Measurements from ENCODE around the gene HIP1.
"Not testable (repeated sequence)": the region's sequence is repeated elsewhere in the genome, so short reads cannot be mapped to it uniquely, and the experiment has no call there.

Gene HIP1

DNA sequence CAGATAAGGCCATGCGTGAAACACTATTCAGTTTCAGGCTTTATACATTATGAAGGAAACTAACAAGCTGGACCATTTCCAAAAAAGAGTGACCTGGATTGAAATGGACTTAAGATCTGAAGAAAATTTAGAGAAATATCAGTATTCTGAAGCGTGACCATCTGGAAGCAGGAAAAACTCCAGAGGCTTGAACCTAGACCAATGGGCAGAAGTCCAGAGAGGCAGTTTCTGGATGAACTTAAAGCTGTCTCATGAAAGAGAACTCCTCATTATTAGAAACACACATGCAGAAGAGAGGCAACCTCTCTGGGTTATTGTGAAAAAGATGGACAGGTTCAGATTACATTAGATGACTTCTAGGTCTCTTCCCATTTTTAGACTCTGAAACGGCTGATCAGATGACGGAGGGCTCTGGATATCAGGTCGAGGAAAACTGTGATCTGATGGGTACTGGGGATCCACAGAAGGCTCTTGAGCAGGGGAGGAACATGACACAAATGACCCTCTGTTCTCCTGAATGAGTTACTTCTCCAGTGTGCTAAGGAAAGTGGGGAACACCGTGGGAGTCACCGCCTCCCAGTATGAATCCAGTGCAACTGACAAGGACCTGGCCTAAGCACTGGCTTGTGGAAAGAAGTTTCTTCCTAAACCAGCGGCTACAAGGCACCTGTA lies 130.2 kb downstream of the HIP1 start:
- DNase-seq = no peak

DNA sequence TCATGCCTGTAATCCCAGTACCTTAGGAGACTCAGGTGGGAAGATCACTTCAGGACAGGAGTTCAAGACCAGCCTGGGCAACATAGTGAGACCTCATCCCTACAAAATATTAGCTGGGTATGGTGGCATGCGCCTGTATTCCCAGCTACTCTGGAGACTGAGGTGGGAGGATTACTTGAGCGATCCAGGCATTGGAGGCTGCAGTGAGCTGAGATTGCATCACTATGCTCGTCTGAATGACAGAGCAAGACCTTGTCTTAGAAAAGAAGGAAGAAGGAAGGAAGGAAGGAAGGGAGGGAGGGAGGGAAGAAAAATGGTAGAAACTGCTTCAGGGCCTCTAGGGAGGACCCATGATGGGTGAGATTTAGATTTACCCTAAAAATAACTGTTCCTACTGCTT lies 134.3 kb downstream of the HIP1 start:
- no peak for DNase-seq

DNA sequence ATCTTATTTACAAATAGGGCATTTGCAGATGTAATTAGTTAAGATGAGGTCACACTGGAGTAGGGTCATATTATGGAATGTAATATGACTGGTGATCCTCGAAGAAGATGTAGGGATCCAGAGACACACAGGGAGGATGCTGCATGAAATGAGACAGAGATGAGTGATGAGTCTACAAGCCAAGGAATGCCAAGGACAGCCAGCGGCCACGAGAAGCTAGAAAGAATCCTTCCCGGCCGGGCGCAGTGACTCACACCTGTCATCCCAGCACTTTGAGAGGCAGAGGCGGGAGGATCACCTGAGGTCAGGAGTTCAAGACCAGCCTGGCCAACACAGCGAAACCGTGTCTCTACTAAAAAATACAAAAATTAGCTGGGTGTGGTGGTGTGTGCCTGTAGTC lies 135.9 kb downstream of the HIP1 start:
- DNase-seq = not testable (repeated sequence)

DNA sequence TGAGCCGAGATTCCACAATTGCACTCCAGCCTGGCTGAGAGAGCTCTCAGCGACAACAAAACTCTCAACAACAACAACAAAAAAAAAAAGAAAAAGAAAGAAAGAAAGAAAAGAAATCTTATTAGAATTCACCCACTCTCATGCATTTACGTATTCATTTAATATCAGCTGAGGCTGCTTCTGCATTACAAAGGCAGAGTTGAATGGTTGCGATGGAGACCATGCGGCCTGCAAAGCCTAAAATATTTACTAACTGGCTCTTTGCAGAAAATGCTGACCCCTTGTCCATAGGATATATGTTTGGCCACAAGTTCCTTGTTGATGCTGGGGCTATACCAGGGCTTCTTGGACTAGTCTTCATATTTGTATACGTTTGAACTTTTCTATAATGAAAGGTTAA lies 137.2 kb downstream of the HIP1 start:
- no peak for DNase-seq

DNA sequence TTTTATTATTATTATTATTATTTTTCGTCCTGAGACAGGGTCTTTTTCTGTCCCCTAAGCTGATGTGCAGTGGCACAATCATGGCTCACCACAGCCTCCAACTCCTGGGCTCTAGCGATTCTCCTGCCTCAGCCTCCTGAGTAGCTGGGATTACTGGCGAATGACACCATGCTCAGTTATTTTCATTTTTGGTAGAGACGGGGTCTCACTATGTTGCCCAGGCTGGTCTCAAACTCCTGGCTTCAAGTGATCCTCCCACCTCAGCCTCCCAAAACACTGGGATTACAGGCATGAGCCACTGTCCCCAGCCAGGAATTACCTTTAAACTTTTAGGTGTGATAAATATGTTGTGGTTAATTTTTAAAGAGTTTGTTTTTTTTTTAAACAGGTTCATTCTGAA lies 138.0 kb downstream of the HIP1 start:
- DNase-seq = not testable (repeated sequence)

DNA sequence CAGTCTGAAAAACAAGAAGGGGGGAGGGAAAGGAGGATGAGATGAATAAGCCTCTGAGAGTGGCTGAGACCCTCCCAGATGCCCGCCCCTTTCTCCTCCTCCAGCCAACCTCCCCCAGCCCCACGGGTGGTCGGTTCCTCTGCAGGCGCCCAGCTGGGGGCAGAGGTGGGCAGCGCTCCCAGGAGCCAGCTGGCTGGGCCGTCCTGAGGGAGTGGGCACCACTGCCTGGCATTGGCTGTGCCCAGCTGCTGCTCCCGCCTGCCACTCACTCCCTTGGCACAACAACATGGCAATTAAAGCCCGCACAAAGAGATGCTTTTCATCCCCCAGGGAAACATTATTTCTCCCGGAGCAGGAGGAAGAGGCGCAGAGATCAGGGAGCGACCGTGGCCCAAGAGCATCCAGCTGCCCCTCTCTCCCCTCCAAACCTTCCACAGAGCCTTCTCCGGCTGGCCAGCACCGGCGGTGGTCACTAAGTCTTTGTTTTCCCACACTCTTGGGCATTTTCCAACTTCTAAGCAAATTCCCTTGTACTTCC lies 139.4 kb downstream of the HIP1 start:
- DNase-seq = no peak

DNA sequence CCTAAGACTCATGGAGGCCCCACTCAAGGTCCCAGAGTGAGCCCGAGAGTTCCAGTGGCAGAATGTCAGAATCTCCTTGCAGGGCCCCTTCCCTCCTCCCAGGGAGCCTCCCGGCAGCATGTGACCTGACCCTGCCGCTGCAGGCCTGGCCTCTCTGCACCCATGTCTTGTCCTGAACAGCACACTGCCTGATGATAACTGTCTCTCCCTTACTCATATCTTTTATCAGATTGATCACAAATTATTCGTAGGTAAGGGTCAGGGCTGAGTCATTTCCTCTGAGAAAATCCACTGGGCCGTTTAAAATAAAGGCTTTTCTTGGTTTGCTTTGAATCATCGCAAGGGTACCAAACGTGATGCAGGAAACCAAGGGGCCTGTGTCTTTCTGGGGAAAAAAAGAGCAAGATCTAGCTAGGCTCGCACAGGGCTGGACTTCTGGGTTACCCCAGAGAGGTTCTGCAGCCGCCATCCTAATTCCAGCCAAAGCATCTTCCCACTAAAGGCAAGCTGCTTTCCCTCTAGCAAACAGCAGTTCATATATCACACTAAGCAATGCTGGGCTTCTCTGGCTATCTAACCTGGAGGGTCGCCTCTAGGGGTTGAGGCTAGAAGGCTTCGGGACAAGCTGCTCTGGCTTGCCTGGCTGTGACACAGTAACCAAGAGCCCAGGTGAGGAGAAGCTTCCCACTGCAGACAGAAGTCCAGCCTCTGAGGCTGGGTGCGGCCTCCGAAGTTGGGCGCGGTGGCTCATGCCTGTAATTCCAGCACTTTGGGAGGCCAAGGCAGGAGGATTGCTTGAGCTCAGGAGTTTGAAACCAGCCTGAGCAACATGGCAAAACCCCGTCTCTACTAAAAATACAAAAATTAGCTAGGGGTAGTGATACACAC lies 141.8 kb downstream of the HIP1 start:
- no peak for DNase-seq

DNA sequence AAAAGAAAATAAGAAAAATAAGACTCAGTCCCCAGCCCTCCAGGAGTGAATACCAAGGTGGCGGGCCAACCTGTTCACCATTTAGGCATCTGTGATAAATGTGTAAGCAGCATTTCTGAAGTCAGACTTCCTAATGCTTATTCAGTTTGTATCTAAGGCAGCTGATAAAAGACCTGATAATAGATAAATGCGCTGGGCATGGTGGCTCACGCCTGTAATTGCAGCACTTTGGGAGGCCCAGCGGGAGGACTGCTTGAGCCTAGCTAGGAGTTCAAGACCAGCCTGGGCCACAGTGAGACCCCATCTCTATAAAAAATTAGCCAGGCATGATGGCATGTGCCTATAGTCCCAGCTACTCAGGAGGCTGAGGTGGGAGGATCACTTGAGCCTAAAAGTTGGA lies 143.0 kb downstream of the HIP1 start:
- no peak for DNase-seq

DNA sequence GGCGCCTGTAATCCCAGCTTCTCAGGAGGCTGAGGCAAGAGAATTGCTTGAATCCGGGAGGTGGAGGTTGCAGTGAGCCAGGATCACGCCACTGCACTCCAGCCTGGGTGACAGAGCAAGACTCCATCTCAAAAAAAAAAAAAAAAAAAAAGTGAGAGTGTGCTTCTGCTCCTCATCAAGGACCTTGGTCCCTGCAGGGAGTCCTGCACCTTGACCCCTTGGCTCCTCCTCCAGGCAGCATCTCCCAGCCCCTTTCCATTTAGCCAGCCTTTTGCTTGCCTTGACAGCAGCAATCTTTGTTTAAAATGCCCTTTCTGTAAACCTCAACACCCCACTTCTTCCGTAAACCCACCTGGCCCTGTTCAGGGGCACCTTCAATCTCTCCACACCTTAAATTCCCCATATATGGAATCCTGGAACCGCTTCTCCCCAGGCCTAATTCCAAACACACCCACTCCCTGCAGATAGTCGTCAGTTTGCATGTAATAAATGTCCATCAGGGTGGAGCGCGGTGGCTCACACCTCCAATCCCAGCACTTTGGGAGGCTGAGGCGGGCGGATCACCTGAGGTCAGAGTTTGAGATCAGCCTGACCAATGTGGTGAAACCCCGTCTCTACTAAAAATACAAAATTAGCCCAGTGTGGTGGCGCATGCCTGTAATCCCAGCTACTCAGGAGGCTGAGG lies 145.1 kb downstream of the HIP1 start:
- DNase-seq = not testable (repeated sequence)

DNA sequence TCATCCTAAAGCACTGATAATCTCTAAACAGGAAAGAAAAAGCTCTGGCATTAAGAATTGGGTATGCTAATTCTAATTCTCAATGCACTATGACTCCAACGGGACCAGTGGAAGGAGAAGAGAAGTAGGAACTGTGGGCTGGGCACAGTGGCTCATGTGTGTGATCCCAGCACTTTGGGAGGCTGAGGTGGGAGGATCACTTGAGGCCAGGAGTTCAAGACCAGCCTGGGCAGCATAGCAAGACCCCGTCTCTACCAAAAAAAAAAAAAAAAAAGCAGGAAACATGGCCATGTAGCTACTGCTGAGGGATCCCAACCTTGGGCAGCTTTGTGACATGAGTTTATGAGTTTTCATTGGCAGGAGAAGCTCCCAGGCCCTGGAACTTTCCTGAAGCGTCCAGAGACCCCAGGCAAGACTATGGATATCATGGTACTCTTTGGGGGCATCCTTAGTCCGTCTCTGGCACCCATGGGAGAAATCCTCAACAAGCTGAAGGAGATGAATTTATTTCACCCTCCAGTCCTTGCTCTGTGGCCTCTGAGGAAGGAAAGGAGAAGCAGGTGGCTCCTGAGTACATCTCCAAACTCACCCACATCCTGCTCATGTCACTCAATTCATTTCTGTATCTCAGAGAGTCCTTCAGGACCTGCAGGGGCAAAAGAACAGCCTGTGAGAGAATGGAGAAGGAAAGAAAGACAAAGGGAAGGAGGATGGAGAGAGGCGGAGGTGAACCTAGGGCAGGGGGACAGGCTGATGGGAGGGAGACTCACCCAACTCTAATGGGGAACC lies 147.1 kb downstream of the HIP1 start:
- no peak for DNase-seq

DNA sequence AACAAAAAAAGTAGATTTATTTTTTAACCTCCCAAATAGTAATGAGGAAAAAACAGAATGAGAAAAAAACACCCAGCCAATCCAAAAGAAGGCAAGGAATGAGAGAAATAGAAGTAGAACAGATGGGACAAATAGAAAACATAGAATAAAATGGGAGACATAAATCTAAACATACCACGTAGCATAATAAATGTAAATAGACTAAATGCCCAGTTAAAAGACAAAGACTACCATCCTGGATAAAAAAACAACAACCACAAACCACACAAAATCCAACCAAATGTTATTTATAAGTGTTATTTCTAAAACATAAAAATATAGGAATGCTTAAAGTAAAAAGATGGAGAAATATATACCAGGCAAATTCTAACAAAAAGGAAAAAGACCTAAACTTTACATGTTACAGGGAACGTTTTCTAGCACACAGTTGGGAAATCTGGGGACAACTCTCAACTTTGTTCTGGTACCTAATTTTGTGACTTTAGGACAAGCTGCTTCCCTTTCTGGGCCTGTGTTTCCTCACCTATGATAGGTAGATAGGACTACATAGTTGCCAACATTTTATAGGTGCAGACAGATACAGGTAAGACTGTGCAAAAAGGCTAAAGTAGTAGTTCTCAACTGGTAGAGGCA lies 148.3 kb downstream of the HIP1 start:
- no peak for DNase-seq

DNA sequence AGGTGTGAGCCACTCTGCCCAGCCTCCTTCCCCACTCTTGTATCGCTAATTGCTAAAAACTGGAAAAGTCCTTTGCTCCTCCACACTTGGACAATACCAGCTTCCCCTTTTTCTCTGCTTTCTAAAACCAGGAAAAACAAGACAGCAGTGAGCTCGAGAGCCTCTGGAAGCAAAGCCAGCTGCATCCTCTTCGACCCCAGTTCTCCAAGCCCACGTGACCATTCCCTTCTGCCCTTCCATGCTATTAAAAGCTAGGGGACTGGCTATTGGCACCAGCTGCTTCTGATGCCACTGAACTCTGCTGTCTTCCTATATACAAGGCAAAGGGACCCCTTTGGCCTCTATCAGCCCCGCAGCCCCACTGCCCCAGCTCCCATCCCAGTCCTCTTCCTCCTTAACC lies 154.4 kb downstream of the HIP1 start:
- DNase-seq = no peak

DNA sequence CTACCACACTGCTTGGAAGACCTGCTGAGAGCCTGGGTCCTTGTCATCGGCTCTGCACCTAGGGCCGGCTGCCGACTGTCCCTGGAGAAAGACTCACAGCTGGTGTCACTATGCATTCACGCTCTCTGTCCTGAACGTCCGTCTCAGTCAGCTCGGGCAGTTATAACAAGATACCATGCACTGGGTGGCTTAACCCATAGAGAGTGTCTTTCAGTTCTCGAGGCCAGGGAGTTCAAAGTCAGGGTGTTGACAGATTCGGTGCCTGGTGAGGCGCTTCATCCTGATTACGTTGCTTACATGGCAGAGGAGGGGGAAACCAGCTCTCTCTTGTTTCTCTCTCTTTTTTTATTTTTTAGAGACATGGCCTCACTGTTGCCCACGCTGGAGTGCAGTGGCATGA lies 155.5 kb downstream of the HIP1 start:
- DNase-seq = no peak

DNA sequence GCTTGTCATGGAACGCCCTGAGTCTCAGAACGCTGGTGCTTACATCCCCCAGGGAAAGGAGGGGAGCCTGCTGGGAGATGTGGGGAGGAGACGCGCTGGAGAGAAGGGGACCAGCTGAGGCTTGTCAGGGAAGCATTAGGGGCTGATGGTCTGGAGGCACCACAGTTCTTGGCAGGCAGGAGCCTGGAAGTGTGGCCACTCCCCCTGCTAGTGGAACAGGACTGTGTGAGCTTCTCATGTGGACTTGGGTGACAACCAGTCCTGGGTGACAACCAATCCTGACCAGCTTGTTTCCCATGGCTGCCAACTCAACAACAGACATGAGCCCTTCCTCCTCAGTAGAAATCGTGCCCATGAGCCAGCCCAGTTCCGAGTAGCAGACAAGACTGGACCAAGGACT lies 158.8 kb downstream of the HIP1 start:
- no peak for DNase-seq

DNA sequence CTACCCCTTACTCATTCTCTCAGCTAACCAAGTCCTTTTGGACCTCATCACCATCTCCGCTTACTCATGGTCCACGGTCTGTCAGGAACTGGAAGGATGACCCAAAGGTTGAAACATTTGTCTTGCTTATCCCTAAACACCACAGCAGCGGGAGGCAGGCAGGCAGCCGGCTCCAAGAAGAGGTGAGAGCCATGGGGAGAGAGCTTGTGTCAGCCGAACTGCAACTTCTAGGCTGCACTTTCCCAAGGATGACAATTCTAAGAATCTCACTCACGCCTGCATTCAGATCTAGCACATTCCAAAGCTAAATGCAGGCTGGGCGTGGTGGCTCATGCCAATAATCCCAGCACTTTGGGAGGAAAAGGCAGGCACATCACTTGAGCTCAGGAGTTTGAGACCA lies 160.7 kb downstream of the HIP1 start:
- DNase-seq = no peak

DNA sequence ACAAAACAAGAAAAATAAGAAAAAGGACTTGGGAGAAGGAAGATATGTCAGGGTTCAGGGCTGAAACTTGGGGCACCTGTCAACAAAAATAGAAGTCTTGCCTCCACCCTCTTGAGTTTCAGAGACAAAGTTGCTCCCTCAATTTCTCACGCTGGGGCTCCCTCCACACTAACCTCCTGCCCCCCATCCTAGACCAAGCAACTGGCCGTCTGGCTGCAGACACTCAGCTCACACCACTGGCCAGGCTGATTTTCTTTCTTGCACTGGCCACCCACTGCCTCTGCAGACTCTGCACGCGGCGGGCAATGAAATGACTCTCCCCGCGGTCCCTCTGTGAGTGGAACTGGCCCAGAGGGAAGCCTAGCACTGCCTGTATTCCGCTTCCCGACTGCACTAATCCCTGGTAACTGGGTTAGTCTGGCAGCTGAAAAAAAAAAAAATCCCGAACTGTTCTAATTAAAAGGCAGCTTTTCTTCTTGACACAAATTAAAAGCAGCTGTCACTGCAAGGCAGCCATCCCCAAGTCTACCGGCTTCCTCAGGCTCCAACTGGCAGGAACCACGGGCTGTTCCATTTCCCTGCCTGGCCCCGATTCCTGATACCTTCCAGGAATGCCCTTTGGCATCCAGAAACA lies 163.1 kb downstream of the HIP1 start:
- DNase-seq = no peak

DNA sequence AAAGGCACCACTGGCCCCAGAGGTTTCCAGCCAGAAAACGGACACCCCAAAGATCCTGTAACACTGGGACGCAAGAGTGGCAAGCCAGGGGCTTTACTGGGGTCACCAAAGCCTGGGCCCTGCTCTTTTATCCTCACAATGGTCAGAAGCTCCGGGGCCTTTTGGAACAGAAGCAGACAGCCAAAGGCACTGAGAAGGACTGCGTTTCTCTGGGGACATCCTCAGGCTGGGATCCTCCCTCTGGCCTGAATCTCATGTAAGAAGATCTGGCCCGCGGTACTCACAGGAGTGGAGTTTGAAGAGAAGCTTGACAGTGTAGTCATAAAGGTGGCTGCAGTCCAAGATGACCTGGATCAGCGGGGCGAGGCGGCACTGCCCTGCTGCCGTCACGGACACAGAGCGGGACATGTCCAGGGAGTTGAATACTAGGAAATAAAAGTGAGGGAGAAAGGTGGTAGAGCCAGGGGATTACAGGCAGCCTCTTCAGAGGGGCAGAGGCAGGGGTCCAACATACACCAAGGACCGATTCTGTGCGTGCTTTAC lies 165.2 kb downstream of the HIP1 start:
- no peak for DNase-seq

DNA sequence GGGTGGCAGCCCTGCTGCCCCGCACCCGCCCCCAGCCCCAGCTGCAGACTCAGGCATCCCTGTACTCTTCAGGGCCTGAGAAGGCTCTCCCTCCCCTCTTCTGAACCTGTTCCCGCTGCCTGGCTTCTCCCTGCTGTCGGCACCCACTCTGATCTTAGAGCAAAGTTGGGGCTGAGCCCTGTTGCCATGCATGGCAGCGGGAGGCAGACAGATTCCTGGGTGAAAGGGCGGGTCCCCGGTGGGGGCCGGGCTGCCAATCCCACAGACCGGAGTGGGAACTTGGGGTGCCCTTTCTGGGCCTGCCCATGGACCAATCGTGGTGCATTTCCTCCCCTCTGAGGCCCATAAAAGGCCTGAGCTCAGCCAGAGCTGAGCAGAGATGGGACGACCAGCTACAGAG lies 165.9 kb downstream of the HIP1 start:
- DNase-seq = no peak

DNA sequence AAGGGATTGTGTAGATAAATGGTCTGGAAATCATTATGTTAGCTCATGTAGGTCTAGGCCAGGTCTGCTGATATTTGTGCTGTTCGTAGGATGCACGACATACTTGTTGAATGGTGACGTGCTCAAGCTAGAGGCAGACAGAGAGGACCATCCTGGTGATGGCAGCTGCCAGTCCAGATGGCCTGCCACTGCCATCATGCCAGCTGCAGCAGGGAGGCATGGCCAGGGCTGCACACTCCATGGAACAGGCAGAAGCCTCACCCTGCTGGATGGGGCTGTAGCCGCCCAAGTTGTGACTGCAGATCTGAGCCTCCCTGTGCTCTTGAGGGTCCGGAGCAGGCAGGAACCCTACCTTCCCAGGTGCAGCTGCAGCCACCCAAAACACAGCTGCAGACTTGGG lies 166.3 kb downstream of the HIP1 start:
- DNase-seq = no peak

DNA sequence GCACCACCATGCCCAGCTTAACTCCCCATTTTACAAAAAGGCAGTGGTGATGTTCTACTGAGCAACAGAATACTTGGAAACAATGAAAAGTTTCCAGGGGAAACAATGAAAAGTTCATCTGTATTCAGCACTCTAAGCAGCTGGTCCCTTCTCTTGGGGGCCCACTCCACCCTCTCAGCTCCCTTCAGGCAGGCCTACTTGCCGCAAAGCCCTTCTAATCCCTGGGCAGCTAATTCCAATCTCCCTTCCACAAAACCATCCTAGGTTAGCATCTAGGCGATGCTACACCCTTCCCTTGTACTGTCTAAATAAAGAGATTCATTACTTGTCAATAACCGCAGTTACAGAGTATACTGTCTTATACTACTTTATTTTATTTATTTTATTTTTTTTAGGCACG lies 167.5 kb downstream of the HIP1 start:
- DNase-seq = no peak

DNA sequence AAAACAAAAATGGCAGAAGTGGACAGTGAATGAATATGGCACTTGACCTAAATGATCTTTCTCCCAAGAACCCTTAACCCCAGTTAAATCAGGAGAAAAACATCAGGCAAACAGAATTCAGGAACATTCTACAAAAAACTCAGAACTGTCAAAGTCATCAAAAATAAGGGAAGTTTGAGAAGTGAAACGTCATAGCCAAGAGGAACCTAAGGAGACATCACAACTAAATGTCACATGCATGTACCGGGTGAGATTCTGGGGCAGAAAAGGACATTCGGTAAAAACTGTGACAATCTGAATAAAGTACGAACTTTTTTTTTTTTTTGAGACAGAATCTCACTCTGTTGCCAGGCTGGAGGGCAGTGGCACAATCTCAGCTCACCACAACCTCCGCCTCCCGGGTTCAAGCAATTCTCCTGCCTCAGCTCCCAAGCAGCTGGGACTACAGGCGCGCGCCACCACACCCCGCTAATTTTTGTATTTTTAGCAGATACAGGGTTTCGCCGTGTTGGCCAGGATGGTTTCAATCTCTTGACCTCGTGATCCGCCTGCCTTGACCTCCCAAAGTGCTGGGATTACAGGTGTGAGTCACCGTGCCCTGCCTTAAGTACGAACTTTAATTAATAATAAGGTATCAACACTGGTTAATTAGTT lies 169.0 kb downstream of the HIP1 start:
- not testable (repeated sequence) for DNase-seq

Data from CD4-positive, alpha-beta T cell treated with Interleukin-21 for 1 hour (primary cell).